ENCODE results near the gene ANLN.
"Not testable (repeated sequence)": the region's sequence is repeated elsewhere in the genome, so short reads cannot be mapped to it uniquely, and the experiment has no call there.

The ANLN gene

GRCh38 chr7:36379831-36380504 is 9.7 kb upstream of the ANLN start:
- no peak for DNase-seq (ENCODE audit: low spot score)
- no peak for TF ChIP-seq CTCF (IDR thresholded peaks at IDR 0.05; ENCODE audit: extremely low read depth, missing control alignments)

- TF ChIP-seq CTCF (IDR thresholded peaks at IDR 0.05; ENCODE audit: extremely low read depth, missing control alignments), result no peak
- DNase-seq (ENCODE audit: low spot score), result no peak
Measured at GRCh38 chr7:36381056-36381455, 8.6 kb upstream of the ANLN start.

GRCh38 chr7:36383284-36383683 is 6.4 kb upstream of the ANLN start:
- not testable (repeated sequence) for DNase-seq (ENCODE audit: low spot score)

GRCh38 chr7:36385646-36386045 is 4.0 kb upstream of the ANLN start:
- DNase-seq (ENCODE audit: low spot score), result not testable (repeated sequence)

- no peak for DNase-seq (ENCODE audit: low spot score)
- no peak for TF ChIP-seq CTCF (IDR thresholded peaks at IDR 0.05; ENCODE audit: extremely low read depth, missing control alignments)
Measured at GRCh38 chr7:36387435-36388231, 2.0 kb upstream of the ANLN start.

GRCh38 chr7:36388423-36388822 is 1.2 kb upstream of the ANLN start:
- DNase-seq (ENCODE audit: low spot score), result no peak
- no peak for TF ChIP-seq CTCF (IDR thresholded peaks at IDR 0.05; ENCODE audit: extremely low read depth, missing control alignments)

- DNase-seq (ENCODE audit: low spot score), result no peak
- TF ChIP-seq CTCF (IDR thresholded peaks at IDR 0.05; ENCODE audit: extremely low read depth, missing control alignments), result no peak
Measured at GRCh38 chr7:36390199-36391090, 783 bp downstream of the ANLN start.

All from GM20000 (cell line).